ENCODE measurements around the gene IL32.

- no peak for TF ChIP-seq EZH2 (IDR thresholded peaks at IDR 0.05; ENCODE audit: borderline replicate concordance, low read depth, low read length, poor library complexity, severe bottlenecking)
- TF ChIP-seq, protein P1, sequence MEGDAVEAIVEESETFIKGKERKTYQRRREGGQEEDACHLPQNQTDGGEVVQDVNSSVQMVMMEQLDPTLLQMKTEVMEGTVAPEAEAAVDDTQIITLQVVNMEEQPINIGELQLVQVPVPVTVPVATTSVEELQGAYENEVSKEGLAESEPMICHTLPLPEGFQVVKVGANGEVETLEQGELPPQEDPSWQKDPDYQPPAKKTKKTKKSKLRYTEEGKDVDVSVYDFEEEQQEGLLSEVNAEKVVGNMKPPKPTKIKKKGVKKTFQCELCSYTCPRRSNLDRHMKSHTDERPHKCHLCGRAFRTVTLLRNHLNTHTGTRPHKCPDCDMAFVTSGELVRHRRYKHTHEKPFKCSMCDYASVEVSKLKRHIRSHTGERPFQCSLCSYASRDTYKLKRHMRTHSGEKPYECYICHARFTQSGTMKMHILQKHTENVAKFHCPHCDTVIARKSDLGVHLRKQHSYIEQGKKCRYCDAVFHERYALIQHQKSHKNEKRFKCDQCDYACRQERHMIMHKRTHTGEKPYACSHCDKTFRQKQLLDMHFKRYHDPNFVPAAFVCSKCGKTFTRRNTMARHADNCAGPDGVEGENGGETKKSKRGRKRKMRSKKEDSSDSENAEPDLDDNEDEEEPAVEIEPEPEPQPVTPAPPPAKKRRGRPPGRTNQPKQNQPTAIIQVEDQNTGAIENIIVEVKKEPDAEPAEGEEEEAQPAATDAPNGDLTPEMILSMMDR (conservative IDR thresholded peaks at IDR 0.05; ENCODE audit: low read depth, low read length) = no peak
Observed at GRCh38 chr16:3084969-3085670, 19.7 kb downstream of the IL32 start.

All from A673 (cell line).